Testis (tissue), 3 donors: ENCODE results near the gene SMIM29. TPM values are rescaled to one million over a fixed set of nuclear protein-coding genes. Genes with fewer than 3 reads are reported as not detected.

Source experiments
- DNase-seq: peaks from one replicate; pipeline ENCODE4 v3.0.0-alpha.2; 2019
- H3K27ac ChIP-seq, 2 donors: fragments of 200-600 bp; sonication (generic); one replicate each; pipeline ENCODE4 v1.5.1; 2019
- H3K27me3 ChIP-seq: fragments of 200-600 bp; sonication (generic); one replicate; pipeline ENCODE4 v1.5.1; 2019
- H3K36me3 ChIP-seq: fragments of 200-600 bp; sonication (generic); one replicate; pipeline ENCODE4 v1.5.1; 2017; ENCODE audit warnings: low read depth; ENCODE audit errors: missing control alignments
- H3K4me1 ChIP-seq: fragments of 200-600 bp; sonication (generic); one replicate; pipeline ENCODE4 v1.5.1; 2019
- H3K4me3 ChIP-seq, 2 donors: fragments of 200-600 bp; sonication (generic); one replicate each; pipeline ENCODE4 v1.5.1; 2017 to 2019
- H3K9me3 ChIP-seq: fragments of 200-600 bp; sonication (generic); one replicate; pipeline ENCODE4 v1.5.1; 2017
- CTCF ChIP-seq, 3 experiments: fragments of 450-650 bp in 2 of 3; fragments of 200-600 bp in 1 of 3; sonication (generic) in 1 of 3; IDR thresholded peaks; one replicate each; pipeline ENCODE4 v1.5.1; 2016 to 2019; ENCODE audit warnings: antibody characterized with exemption in 3 of 3, mild to moderate bottlenecking in 2 of 3, moderate library complexity in 1 of 3
- POLR2A ChIP-seq: fragments of 450-650 bp; IDR thresholded peaks from one replicate; pipeline ENCODE4 v1.6.1; 2017; ENCODE audit warnings: antibody characterized with exemption, mild to moderate bottlenecking, moderate library complexity
- WGBS, 2 donors: methylation state at CpG; one replicate each; pipeline ENCODE4 v1.1.5; 2018; 5-methylcytosine and 5-hydroxymethylcytosine counted together
- intact Hi-C: fragments of 100-400 bp; cut with DNase I; formaldehyde crosslinking; loops from one replicate; pipeline ENCODE4 v1.15.1; 2023; ENCODE audit warnings: low total_unique reads
- polyA plus RNA-seq: library from polyadenylated mRNA; stranded (reverse); fragments of 350-450 nt; fragmentation: Illumina TruSeq; extraction: RNeasy Lipid Tissue Mini Kit (QIAGEN cat#74804); gene quantifications from one replicate; pipeline ENCODE4 v1.2.3, GENCODE V29; 2014; ENCODE audit warnings: low read depth, low replicate concordance; ENCODE audit not compliant: insufficient read depth
- total RNA-seq, 2 donors: library from RNA; depleted of rRNA; stranded (reverse); fragments of >200 nt; gene quantifications; one replicate each; pipeline ENCODE4 v1.2.3, GENCODE V29; 2016

Gene SMIM29
- total and polyA plus RNA-seq, 3 donors from 2014 or later: 19.3 to 35.8 (median 27.6) TPM

- TF ChIP-seq CTCF (IDR thresholded peaks at IDR 0.05) (no peak), POLR2A (no peak)
- no peaks in the 10 kb centered on the region for H3K36me3 ChIP-seq
- no peak overlapping the region for H3K27ac ChIP-seq
- H3K9me3 ChIP-seq: no peaks in the 10 kb centered on the region
- no peak overlapping the region for H3K4me3 ChIP-seq
- intact Hi-C loops: no loop called here
- peaks cover 9% of the 10 kb centered on the region for H3K4me1 ChIP-seq
- H3K27me3 ChIP-seq: no peaks in the 10 kb centered on the region
- WGBS, 2 donors: 70 to 84% methylated on average over 7 of the region's 7 CpGs
- DNase-seq: no peak
These were observed 22.7 kb downstream of the SMIM29 start for GRCh38 chr6:34226066-34226465.

GRCh38 chr6:34225551-34225950 is 23.3 kb downstream of the SMIM29 start:
- peaks cover 9% of the 10 kb centered on the region for H3K4me1 ChIP-seq
- H3K9me3 ChIP-seq: no peaks in the 10 kb centered on the region
- no peaks in the 10 kb centered on the region for H3K36me3 ChIP-seq
- 84 to 98% methylated on average over 5 of the region's 5 CpGs for WGBS, 2 donors
- DNase-seq: no peak
- H3K27ac ChIP-seq: no peak overlapping the region
- intact Hi-C loops: no loop called here
- H3K27me3 ChIP-seq: no peaks in the 10 kb centered on the region
- H3K4me3 ChIP-seq: no peak overlapping the region
- TF ChIP-seq CTCF (IDR thresholded peaks at IDR 0.05) (no peak), POLR2A (no peak)

- Histone ChIP-seq H3K4me3 (peak overlapping the region; percentile 58 to 62), H3K27ac (peak overlapping the region; percentile 80 to 92), H3K9me3 (no peaks in the 10 kb centered on the region), H3K36me3 (no peaks in the 10 kb centered on the region), H3K27me3 (no peaks in the 10 kb centered on the region), H3K4me1 (peaks cover 9% of the 10 kb centered on the region)
- TF ChIP-seq CTCF (IDR thresholded peaks at IDR 0.05) (no peak), POLR2A (peak; percentile 77)
- peak; percentile 92 for DNase-seq
- intact Hi-C loops: no loop called here
- 1 to 4% methylated on average over 12 to 50 of the region's 55 CpGs for WGBS, 2 donors
These were observed 24.6 kb downstream of the SMIM29 start for GRCh38 chr6:34223956-34224940.

- Histone ChIP-seq H3K36me3 (no peaks in the 10 kb centered on the region), H3K4me1 (peaks cover 9% of the 10 kb centered on the region), H3K27ac (peak overlapping the region; percentile 45 to 92), H3K9me3 (no peaks in the 10 kb centered on the region), H3K27me3 (no peaks in the 10 kb centered on the region), H3K4me3 (peak overlapping the region; percentile 58 to 62)
- TF ChIP-seq CTCF (IDR thresholded peaks at IDR 0.05): no peak
- TF ChIP-seq POLR2A: no peak
- no peak for DNase-seq
- WGBS, 2 donors: 8 to 10% methylated on average over 16 of the region's 16 CpGs
- intact Hi-C loops: no loop called here
These were observed 25.3 kb downstream of the SMIM29 start for GRCh38 chr6:34223381-34223955.
